C4-2B (cell line): ENCODE data around the gene NDUFB3.

Experiments used
- CTCF ChIP-seq: fragments of 450-650 bp; conservative IDR thresholded peaks from 2 replicates; pipeline ENCODE4 v1.5.1; 2017; ENCODE audit warnings: mild to moderate bottlenecking
- ZFX ChIP-seq: fragments of 450-650 bp; IDR thresholded peaks from 2 replicates; pipeline ENCODE4 v1.6.1; 2017

GRCh38 chr2:201130524-201131186 lies 58.9 kb downstream of the NDUFB3 start:
- TF ChIP-seq ZFX = no peak
- no peak for TF ChIP-seq CTCF
